GM23338 (cell line): ENCODE measurements around the gene AGBL4. TPM values are rescaled to one million over a fixed set of nuclear protein-coding genes. Genes with fewer than 3 reads are reported as not detected.

Experiments
- ATAC-seq: fragments of 200-7000 bp; cut with Tn5 transposase; 3 replicates; pipeline ENCODE4 v1.9.1; 2020
- DNase-seq: peaks from one replicate; pipeline ENCODE4 v3.0.0-alpha.2; 2015; ENCODE audit warnings: low spot score
- H2AFZ ChIP-seq: fragments of 200-600 bp; sonication (generic); 2 replicates; pipeline ENCODE4 v1.8.0; 2016; ENCODE audit warnings: antibody characterized with exemption, mild to moderate bottlenecking, moderate library complexity
- H3F3A ChIP-seq: fragments of 200-600 bp; sonication (generic); replicated peaks from 2 replicates; pipeline ENCODE4 v1.8.0; 2017; ENCODE audit warnings: antibody characterized with exemption, mixed run types, low read depth
- H3K27ac ChIP-seq: fragments of 200-600 bp; sonication (generic); 2 replicates; pipeline ENCODE4 v1.6.1; 2016; ENCODE audit warnings: low read depth
- H3K27me3 ChIP-seq: fragments of 200-600 bp; sonication (generic); 2 replicates; pipeline ENCODE4 v1.8.0; 2016; ENCODE audit warnings: mild to moderate bottlenecking, mixed run types, moderate library complexity; ENCODE audit not compliant: insufficient read depth
- H3K36me3 ChIP-seq: fragments of 200-600 bp; sonication (generic); 2 replicates; pipeline ENCODE4 v1.8.0; 2016; ENCODE audit warnings: mild to moderate bottlenecking; ENCODE audit not compliant: insufficient read depth
- H3K4me1 ChIP-seq: fragments of 200-600 bp; sonication (generic); 2 replicates; pipeline ENCODE4 v1.8.0; 2016; ENCODE audit warnings: mild to moderate bottlenecking, moderate library complexity; ENCODE audit not compliant: insufficient read depth
- H3K4me2 ChIP-seq: fragments of 200-600 bp; sonication (generic); 2 replicates; pipeline ENCODE4 v1.7.1; 2017; ENCODE audit warnings: mixed run types
- H3K4me3 ChIP-seq: fragments of 200-600 bp; sonication (generic); 2 replicates; pipeline ENCODE4 v1.6.1; 2016; ENCODE audit warnings: mixed run types
- H3K79me2 ChIP-seq: fragments of 200-600 bp; sonication (generic); replicated peaks from 2 replicates; pipeline ENCODE4 v1.8.0; 2017; ENCODE audit warnings: mild to moderate bottlenecking; ENCODE audit not compliant: insufficient read depth
- H3K9me2 ChIP-seq: fragments of 200-600 bp; sonication (generic); 2 replicates; pipeline ENCODE4 v1.8.0; 2017; ENCODE audit not compliant: insufficient read depth
- H4K20me1 ChIP-seq: fragments of 200-600 bp; sonication (generic); replicated peaks from 2 replicates; pipeline ENCODE4 v1.8.0; 2017; ENCODE audit warnings: mild to moderate bottlenecking; ENCODE audit not compliant: insufficient read depth
- H3K27ac Mint-ChIP-seq: 2 replicates; pipeline ENCODE4 v1.8.0; 2020; ENCODE audit warnings: inconsistent platforms, mild to moderate bottlenecking, moderate library complexity, mixed read lengths
- H3K27me3 Mint-ChIP-seq: 3 replicates; pipeline ENCODE4 v1.8.0; 2022; ENCODE audit warnings: low read depth, mild to moderate bottlenecking, moderate library complexity, mixed read lengths, inconsistent platforms; ENCODE audit not compliant: insufficient read depth, poor library complexity
- H3K36me3 Mint-ChIP-seq: 3 replicates; pipeline ENCODE4 v1.8.0; 2021; ENCODE audit warnings: low read depth, mild to moderate bottlenecking, inconsistent platforms, moderate library complexity, mixed read lengths
- H3K4me1 Mint-ChIP-seq: 3 replicates; pipeline ENCODE4 v1.8.0; 2020; ENCODE audit warnings: mild to moderate bottlenecking, inconsistent platforms, mixed read lengths
- H3K4me3 Mint-ChIP-seq: 3 replicates; pipeline ENCODE4 v1.8.0; 2021; ENCODE audit warnings: moderate library complexity, mild to moderate bottlenecking, inconsistent platforms, mixed read lengths
- H3K9me3 Mint-ChIP-seq: 3 replicates; pipeline ENCODE4 v1.8.0; 2020; ENCODE audit warnings: moderate library complexity, mild to moderate bottlenecking, inconsistent platforms, mixed read lengths
- CREB1 ChIP-seq: fragments of 250-450 bp; sonication (Bioruptor Pico); IDR thresholded peaks from 2 replicates; pipeline ENCODE4 v1.5.0; 2020; ENCODE audit warnings: low read depth, mild to moderate bottlenecking, moderate library complexity
- EZH2 ChIP-seq: fragments of 200-600 bp; sonication (generic); IDR thresholded peaks from one replicate; pipeline ENCODE4 v1.8.0; 2017; ENCODE audit warnings: antibody characterized with exemption, mild to moderate bottlenecking, low read depth; ENCODE audit not compliant: unreplicated experiment
- EZH2phosphoT487 ChIP-seq: fragments of 200-600 bp; sonication (generic); IDR thresholded peaks from one replicate; pipeline ENCODE4 v1.8.1; 2018; ENCODE audit warnings: antibody characterized with exemption; ENCODE audit not compliant: unreplicated experiment
- JUNB ChIP-seq: IDR thresholded peaks from one replicate; pipeline ENCODE4 v1.6.1; 2016; ENCODE audit warnings: antibody characterized with exemption; ENCODE audit not compliant: unreplicated experiment
- NANOG ChIP-seq: IDR thresholded peaks from 2 replicates; pipeline ENCODE4 v1.6.1; 2016; ENCODE audit warnings: antibody characterized with exemption, borderline replicate concordance
- POLR2AphosphoS5 ChIP-seq: IDR thresholded peaks from 2 replicates; pipeline ENCODE4 v1.6.1; 2016; ENCODE audit warnings: antibody characterized with exemption, low read depth
- STAT1 ChIP-seq: IDR thresholded peaks from one replicate; pipeline ENCODE4 v1.6.1; 2016; ENCODE audit warnings: antibody characterized with exemption; ENCODE audit not compliant: unreplicated experiment
- ZNF114 ChIP-seq: fragments of 250-450 bp; sonication (Bioruptor Pico); IDR thresholded peaks from 2 replicates; pipeline ENCODE4 v1.5.0; 2020; ENCODE audit warnings: mild to moderate bottlenecking, moderate library complexity
- ZNF331 ChIP-seq: fragments of 250-450 bp; sonication (Bioruptor Pico); IDR thresholded peaks from 2 replicates; pipeline ENCODE4 v1.5.0; 2020; ENCODE audit warnings: low read depth, mild to moderate bottlenecking, moderate library complexity
- polyA plus RNA-seq: library from polyadenylated mRNA; unstranded; fragments of >200 nt; fragmentation: Nextera tagmentation; extraction: Ambion mirVana; gene quantifications from 2 replicates; pipeline ENCODE4 v1.2.1, GENCODE V29; 2016
- total RNA-seq: library from RNA; depleted of rRNA; stranded (reverse); fragments of >200 nt; shearing (Covaris generic); gene quantifications from 2 replicates; pipeline ENCODE4 v1.2.3, GENCODE V29; 2014
- TF ChIP-seq, protein P1 (sequence below): IDR thresholded peaks from 2 replicates; pipeline ENCODE4 v1.6.1; 2016; ENCODE audit warnings: antibody characterized with exemption
- TF ChIP-seq, protein P2 (sequence below): IDR thresholded peaks from one replicate; pipeline ENCODE4 v1.6.1; 2018; ENCODE audit warnings: antibody characterized with exemption; ENCODE audit not compliant: unreplicated experiment
- TF ChIP-seq, protein P3 (sequence below), 2 experiments: fragments of 200-600 bp in 1 of 2; sonication (generic) in 1 of 2; conservative IDR thresholded peaks; 2 replicates each; pipeline versions ENCODE4 v1.5.1 to v1.6.1; 2016 to 2017; ENCODE audit warnings: antibody characterized with exemption in 2 of 2, low read depth in 2 of 2, mild to moderate bottlenecking in 2 of 2, moderate library complexity in 1 of 2
- TF ChIP-seq, protein P4 (sequence below): fragments of 250-450 bp; sonication (Bioruptor Pico); IDR thresholded peaks from 2 replicates; pipeline ENCODE4 v1.5.0; 2020; ENCODE audit warnings: mild to moderate bottlenecking, moderate library complexity

The AGBL4 gene
- total and polyA plus RNA-seq, 2 experiments from 2014 or later: 0.91 to 1.5 TPM

DNA sequence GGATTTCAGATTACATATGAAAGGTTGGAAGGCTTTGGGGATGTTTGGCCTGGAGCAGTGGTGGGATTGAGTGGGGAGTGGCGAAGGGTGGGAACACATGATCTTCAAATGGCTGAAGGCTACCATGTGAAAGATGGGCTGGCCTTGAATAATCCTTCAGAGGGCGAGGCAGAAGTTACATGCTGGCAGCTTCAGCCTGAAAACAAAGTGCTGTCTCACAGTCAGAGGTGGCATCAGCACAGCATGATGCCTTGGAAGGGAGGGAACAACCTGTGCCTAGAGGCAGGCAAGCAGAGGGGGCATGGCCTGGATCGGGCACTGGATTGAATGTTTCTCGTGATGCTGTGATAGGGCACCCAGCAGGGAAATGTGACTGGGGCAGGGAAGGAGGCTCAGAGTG lies 1377.9 kb downstream of the AGBL4 start:
- peak; percentile 46 for ATAC-seq
- no peak overlapping the region for H3K27ac Mint-ChIP-seq
- no peak overlapping the region for H3K4me3 ChIP-seq

More for the DNA sequence above, 1377.9 kb downstream of the AGBL4 start:
- Mint-ChIP-seq H3K9me3 (no peaks in the 10 kb centered on the region), H3K4me3 (no peak overlapping the region), H3K4me1 (peaks cover 15% of the 10 kb centered on the region), H3K27me3 (peaks cover 3% of the 10 kb centered on the region), H3K36me3 (no peaks in the 10 kb centered on the region)
- DNase-seq: peak; percentile 7
- Histone ChIP-seq H3K36me3 (no peaks in the 10 kb centered on the region), H4K20me1 (no peaks in the 10 kb centered on the region), H3K9me2 (peaks cover 5% of the 10 kb centered on the region; the same call in 1 of the 2 replicates), H3K4me2 (no peak overlapping the region), H2AFZ (0 out of 2 replicates have a peak overlapping the region, but pooled peaks have one; percentile 33), H3K27me3 (no peaks in the 10 kb centered on the region), H3F3A (no peaks in the 10 kb centered on the region), H3K79me2 (no peaks in the 10 kb centered on the region), H3K4me1 (no peaks in the 10 kb centered on the region; the same call in 1 of the 2 replicates), H3K27ac (no peak overlapping the region)
- TF ChIP-seq ZNF114 (CRISPR knock-in tag) (no peak), CREB1 (CRISPR knock-in tag) (no peak), ZNF331 (CRISPR knock-in tag) (no peak), JUNB (no peak), STAT1 (no peak), POLR2AphosphoS5 (no peak), EZH2 (no peak), NANOG (no peak), EZH2phosphoT487 (no peak)
- TF ChIP-seq, protein P1, sequence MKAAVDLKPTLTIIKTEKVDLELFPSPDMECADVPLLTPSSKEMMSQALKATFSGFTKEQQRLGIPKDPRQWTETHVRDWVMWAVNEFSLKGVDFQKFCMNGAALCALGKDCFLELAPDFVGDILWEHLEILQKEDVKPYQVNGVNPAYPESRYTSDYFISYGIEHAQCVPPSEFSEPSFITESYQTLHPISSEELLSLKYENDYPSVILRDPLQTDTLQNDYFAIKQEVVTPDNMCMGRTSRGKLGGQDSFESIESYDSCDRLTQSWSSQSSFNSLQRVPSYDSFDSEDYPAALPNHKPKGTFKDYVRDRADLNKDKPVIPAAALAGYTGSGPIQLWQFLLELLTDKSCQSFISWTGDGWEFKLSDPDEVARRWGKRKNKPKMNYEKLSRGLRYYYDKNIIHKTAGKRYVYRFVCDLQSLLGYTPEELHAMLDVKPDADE: no peak
- TF ChIP-seq, protein P2, sequence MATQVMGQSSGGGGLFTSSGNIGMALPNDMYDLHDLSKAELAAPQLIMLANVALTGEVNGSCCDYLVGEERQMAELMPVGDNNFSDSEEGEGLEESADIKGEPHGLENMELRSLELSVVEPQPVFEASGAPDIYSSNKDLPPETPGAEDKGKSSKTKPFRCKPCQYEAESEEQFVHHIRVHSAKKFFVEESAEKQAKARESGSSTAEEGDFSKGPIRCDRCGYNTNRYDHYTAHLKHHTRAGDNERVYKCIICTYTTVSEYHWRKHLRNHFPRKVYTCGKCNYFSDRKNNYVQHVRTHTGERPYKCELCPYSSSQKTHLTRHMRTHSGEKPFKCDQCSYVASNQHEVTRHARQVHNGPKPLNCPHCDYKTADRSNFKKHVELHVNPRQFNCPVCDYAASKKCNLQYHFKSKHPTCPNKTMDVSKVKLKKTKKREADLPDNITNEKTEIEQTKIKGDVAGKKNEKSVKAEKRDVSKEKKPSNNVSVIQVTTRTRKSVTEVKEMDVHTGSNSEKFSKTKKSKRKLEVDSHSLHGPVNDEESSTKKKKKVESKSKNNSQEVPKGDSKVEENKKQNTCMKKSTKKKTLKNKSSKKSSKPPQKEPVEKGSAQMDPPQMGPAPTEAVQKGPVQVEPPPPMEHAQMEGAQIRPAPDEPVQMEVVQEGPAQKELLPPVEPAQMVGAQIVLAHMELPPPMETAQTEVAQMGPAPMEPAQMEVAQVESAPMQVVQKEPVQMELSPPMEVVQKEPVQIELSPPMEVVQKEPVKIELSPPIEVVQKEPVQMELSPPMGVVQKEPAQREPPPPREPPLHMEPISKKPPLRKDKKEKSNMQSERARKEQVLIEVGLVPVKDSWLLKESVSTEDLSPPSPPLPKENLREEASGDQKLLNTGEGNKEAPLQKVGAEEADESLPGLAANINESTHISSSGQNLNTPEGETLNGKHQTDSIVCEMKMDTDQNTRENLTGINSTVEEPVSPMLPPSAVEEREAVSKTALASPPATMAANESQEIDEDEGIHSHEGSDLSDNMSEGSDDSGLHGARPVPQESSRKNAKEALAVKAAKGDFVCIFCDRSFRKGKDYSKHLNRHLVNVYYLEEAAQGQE: no peak
- TF ChIP-seq, protein P3, sequence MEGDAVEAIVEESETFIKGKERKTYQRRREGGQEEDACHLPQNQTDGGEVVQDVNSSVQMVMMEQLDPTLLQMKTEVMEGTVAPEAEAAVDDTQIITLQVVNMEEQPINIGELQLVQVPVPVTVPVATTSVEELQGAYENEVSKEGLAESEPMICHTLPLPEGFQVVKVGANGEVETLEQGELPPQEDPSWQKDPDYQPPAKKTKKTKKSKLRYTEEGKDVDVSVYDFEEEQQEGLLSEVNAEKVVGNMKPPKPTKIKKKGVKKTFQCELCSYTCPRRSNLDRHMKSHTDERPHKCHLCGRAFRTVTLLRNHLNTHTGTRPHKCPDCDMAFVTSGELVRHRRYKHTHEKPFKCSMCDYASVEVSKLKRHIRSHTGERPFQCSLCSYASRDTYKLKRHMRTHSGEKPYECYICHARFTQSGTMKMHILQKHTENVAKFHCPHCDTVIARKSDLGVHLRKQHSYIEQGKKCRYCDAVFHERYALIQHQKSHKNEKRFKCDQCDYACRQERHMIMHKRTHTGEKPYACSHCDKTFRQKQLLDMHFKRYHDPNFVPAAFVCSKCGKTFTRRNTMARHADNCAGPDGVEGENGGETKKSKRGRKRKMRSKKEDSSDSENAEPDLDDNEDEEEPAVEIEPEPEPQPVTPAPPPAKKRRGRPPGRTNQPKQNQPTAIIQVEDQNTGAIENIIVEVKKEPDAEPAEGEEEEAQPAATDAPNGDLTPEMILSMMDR (conservative IDR thresholded peaks at IDR 0.05; ENCODE audit: low read depth in 2 of 2): no peak
- TF ChIP-seq, protein P4, sequence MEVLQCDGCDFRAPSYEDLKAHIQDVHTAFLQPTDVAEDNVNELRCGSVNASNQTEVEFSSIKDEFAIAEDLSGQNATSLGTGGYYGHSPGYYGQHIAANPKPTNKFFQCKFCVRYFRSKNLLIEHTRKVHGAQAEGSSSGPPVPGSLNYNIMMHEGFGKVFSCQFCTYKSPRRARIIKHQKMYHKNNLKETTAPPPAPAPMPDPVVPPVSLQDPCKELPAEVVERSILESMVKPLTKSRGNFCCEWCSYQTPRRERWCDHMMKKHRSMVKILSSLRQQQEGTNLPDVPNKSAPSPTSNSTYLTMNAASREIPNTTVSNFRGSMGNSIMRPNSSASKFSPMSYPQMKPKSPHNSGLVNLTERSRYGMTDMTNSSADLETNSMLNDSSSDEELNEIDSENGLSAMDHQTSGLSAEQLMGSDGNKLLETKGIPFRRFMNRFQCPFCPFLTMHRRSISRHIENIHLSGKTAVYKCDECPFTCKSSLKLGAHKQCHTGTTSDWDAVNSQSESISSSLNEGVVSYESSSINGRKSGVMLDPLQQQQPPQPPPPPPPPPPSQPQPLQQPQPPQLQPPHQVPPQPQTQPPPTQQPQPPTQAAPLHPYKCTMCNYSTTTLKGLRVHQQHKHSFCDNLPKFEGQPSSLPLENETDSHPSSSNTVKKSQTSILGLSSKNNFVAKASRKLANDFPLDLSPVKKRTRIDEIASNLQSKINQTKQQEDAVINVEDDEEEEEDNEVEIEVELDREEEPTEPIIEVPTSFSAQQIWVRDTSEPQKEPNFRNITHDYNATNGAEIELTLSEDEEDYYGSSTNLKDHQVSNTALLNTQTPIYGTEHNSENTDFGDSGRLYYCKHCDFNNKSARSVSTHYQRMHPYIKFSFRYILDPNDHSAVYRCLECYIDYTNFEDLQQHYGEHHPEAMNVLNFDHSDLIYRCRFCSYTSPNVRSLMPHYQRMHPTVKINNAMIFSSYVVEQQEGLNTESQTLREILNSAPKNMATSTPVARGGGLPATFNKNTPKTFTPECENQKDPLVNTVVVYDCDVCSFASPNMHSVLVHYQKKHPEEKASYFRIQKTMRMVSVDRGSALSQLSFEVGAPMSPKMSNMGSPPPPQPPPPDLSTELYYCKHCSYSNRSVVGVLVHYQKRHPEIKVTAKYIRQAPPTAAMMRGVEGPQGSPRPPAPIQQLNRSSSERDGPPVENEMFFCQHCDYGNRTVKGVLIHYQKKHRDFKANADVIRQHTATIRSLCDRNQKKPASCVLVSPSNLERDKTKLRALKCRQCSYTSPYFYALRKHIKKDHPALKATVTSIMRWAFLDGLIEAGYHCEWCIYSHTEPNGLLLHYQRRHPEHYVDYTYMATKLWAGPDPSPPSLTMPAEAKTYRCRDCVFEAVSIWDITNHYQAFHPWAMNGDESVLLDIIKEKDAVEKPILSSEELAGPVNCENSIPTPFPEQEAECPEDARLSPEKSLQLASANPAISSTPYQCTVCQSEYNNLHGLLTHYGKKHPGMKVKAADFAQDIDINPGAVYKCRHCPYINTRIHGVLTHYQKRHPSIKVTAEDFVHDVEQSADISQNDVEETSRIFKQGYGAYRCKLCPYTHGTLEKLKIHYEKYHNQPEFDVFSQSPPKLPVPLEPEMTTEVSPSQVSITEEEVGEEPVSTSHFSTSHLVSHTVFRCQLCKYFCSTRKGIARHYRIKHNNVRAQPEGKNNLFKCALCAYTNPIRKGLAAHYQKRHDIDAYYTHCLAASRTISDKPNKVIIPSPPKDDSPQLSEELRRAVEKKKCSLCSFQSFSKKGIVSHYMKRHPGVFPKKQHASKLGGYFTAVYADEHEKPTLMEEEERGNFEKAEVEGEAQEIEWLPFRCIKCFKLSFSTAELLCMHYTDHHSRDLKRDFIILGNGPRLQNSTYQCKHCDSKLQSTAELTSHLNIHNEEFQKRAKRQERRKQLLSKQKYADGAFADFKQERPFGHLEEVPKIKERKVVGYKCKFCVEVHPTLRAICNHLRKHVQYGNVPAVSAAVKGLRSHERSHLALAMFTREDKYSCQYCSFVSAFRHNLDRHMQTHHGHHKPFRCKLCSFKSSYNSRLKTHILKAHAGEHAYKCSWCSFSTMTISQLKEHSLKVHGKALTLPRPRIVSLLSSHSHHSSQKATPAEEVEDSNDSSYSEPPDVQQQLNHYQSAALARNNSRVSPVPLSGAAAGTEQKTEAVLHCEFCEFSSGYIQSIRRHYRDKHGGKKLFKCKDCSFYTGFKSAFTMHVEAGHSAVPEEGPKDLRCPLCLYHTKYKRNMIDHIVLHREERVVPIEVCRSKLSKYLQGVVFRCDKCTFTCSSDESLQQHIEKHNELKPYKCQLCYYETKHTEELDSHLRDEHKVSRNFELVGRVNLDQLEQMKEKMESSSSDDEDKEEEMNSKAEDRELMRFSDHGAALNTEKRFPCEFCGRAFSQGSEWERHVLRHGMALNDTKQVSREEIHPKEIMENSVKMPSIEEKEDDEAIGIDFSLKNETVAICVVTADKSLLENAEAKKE: no peak
